ENCODE data around the gene KCNA4.

DNA sequence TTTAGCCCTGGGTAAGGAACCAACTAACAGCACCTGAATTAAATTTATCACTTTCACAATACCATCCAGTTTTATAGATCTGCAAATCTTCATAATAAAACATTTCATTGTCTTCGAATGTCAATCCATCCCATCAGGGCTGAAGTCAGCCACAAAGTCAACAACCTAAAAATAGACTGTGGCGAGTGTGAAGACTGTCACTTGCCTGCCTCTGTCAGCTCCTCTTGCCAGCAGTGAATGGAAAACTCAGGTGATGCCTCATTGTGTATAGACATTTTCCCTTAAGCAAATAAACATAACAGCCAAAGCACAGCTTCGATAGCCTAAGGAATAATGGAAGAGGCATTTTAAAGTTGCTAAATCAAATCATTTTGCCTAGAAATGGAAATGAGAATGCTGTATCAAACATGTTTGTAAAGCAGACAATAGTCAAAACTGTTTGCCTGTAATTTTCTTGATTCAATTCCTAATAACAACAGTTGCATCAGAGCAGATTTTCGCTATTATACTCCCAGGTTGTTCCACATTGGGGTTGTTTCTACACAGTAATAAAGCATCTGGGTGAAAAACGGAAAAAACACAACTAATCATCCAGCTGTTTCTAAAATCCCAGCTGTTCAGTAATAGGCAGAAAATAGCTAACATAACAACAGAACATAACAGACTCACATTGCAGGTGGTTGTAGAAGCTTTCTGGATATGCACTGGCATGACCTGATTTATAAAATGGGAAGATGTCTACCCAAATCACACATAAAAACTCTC, 15.7 kb downstream of the KCNA4 start:
- TF ChIP-seq, protein P1, sequence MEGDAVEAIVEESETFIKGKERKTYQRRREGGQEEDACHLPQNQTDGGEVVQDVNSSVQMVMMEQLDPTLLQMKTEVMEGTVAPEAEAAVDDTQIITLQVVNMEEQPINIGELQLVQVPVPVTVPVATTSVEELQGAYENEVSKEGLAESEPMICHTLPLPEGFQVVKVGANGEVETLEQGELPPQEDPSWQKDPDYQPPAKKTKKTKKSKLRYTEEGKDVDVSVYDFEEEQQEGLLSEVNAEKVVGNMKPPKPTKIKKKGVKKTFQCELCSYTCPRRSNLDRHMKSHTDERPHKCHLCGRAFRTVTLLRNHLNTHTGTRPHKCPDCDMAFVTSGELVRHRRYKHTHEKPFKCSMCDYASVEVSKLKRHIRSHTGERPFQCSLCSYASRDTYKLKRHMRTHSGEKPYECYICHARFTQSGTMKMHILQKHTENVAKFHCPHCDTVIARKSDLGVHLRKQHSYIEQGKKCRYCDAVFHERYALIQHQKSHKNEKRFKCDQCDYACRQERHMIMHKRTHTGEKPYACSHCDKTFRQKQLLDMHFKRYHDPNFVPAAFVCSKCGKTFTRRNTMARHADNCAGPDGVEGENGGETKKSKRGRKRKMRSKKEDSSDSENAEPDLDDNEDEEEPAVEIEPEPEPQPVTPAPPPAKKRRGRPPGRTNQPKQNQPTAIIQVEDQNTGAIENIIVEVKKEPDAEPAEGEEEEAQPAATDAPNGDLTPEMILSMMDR (IDR thresholded peaks at IDR 0.05): no peak
- TF ChIP-seq POLR2A (IDR thresholded peaks at IDR 0.05): no peak

Measured in stomach (tissue), 4 donors.